ENCODE data around the gene CST3.
"Not testable (repeated sequence)": the region's sequence is repeated elsewhere in the genome, so short reads cannot be mapped to it uniquely, and the experiment has no call there.

Gene CST3

DNA sequence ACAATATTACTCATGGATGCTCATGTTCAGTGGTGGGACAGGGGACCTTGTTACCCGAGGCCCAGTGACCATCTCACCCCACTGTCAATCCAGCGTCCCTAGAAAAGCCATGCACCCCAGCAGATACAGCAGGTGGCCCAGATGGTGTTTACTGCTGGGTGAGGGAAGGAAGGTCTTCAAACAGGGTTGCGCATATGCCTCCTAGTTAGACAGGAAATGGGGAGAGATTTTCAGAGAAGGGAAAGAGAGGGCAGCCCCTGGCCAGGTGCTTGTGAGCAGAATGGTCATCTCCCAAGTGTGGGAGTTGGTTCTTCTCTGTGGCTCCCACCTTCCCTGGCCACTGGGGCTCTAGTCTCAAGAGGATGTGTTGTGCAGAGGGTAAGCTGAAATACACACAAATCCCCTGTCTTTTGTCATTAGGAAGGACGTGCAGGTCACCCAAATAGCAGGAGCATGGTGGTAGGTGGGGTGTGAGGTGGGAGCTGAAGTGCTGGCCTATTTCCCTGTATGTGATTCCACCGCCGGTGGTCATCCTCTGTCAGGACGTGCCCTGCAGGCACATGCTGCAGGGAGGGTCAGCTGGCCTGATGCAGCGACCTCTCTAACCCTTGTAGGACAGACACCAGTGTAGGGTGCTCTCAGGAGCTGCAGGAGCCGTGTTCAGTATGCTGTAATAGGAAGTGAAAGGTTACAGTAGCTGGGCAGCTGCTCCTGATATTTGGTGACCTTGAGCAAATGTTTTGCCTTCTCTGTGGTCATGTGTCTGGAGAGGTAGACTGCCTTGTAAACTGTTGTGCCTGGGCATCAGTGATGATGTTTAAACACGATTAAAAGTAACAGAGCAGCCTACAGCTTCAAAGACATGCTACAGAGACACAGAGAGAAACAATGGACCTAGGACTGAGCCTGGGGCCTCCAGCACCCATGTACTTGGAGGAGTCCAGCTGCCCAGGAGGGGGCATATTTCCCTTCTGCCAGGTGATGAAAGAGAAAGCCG is 3.2 kb upstream of the CST3 start:
- no peak for DNase-seq

DNA sequence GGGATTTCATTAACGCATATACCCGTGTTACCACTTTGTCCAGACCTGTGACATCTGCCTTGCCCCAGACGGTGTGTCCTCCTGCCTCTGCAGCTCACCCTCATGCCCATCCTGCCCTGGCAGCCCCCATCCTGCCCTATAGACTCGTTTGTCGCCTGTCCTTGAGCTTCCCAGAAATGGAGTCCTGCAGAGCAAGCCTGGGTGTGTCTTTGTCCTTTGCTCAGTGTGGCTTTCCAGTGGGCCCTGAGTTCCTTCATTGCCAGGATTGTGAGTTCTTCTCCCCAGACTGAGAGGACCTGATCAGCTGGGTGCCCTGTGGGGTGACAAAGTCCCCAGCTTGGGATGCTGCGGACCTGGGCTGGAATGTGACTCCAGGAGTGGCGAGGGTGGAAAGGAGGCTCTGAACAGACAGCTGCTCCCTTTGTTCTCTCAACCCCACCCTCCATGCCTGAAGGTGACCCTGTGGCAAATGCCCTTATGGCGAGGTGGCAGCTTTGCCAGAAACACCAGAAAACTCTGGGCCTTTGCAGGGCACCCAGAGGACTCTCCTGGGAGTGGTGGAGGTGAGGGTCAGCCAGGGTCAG is 2.4 kb upstream of the CST3 start:
- no peak for DNase-seq

DNA sequence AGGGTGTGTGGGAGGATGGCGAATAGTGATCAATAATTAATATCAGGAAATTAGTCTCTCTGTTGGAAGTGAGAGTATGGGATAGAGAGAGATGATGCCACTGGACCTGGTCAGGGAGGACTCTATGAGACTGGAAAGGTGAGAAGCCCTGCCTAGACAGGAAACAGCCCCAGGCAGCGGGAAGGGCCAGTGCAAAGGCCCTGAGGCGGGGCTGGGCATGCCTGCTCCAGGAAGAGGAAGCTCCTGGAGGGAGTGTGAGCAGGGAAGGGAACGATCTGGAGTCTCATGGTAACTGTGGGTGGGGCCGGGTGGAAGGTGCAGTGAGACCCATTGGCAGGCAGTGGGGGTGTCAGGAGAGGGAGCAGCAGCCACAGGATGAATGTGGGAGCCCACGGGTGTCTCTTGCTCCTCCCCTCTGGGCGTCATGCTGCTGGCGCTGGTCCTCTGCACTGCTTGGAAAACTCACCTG is 1.8 kb upstream of the CST3 start:
- DNase-seq = no peak

DNA sequence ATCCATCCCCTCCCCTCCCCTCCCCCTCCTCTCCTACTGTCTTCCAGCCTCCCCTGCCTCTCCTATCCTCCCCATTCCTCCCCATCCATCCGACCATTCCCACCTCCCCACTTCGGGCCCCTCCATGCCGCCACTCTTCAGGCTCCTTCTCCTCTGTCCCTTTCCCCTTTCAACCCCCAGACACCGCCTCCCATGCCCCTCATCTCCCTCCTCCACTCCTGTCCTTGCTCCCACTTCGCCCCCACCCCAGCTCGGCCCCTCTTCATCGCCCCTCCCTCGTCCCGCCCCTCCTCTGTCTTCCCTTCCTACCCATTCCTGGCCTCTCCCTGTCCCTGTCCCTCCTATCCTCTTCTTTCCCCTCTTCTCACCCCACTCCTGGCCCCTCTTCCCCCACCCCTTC is 554 bp upstream of the CST3 start:
- DNase-seq = no peak

DNA sequence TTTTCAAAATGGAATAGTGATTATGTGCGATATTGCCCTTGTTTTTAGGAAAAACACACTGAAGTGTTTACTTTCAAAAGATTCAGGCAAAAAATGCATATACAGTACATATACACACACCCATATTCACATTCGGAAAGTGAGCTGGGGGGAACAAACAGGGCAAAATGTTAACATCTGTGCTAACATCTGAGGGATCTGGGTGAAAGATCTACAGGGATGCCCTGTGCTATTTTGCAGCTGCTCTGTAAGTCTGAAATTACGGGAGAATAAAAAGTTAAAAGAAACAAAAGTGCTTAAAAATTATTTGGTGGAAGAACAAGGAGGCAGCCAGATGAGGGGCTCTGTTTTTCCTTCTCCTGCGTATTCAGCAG is 860 bp downstream of the CST3 start:
- no peak for DNase-seq

DNA sequence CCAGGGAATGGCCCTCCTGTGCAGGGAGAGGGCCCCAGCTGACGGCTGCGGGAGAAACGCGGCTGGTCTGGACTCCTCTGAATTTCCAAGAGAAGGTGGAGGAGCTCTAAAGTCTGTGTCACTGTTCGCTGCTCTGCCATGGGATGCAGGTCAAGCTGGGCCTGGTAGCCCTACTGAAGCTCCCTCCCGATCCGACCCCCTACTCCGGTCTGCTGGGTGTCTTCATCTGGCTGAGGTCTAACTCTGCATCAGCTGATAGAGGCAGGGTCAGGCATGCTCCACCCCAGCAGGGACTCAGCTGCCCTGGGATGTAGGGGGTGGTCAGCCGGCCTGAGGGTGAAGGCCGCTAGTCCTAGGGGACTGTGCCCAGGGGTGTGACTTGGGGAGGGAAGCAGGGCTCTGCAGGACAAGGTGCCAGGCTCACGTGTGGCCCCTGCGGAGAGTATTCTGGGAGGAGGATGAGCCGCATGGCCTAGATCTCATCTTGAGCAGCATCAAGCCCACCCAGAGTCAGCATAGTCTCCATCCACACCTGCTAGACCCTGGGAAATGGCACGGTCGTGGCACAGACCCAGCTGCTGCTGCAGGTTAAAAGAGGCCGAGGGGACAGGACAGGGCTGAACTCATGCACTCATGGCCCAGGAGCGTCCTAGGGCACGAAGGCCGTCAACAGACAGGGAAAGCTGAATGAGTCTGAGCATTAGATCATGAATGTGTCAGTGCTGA is 1.4 kb downstream of the CST3 start:
- no peak for DNase-seq

DNA sequence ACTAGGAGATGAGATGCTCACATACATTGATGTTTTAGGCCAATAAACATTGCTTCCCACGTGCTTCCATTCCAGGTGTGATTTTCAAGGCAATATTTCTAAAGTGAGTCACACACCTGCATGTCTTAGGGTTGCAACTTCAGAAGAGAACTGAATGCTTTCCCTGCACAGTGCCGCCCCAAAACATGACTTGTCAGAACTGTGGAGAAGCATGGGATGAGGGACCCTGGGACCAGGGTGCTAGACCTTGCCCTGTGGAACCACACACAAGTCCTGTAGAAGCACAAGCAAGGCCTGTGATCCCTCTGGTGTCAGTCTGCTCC is 2.0 kb downstream of the CST3 start:
- DNase-seq = not testable (repeated sequence)

DNA sequence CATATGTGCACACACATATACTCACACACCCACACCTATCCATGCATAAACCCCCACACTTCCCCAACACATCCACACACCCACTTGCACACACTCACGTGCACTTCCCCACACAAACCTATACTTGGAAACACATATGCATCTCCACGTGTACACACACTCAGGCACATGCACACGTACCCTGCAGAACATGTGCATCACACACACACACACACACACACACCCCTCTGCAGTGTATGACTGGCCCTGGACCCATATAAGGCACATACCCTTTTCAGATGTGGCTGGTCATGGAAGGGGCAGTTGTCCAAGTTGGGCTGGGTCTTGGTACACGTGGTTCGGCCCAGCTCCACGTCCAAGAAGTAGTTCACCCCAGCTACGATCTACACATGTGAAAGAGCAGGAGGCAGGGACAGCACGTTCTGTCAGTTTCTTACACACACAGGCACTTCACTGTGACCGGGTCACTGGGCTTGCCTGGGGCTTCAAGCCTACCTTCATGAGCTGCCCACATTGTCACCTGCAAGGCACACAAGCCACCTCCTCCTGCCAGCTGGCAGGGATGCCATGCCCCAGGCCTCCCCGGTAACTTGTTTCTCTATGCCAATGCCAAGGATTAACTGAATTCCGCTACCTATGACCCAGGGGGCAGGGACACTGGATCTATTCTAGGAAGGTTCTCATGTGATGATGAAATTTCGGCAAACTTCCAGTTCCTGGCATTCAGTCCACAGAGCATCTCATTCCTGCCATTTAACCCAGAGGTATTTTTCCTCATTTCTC is 2.6 kb downstream of the CST3 start:
- DNase-seq = no peak

DNA sequence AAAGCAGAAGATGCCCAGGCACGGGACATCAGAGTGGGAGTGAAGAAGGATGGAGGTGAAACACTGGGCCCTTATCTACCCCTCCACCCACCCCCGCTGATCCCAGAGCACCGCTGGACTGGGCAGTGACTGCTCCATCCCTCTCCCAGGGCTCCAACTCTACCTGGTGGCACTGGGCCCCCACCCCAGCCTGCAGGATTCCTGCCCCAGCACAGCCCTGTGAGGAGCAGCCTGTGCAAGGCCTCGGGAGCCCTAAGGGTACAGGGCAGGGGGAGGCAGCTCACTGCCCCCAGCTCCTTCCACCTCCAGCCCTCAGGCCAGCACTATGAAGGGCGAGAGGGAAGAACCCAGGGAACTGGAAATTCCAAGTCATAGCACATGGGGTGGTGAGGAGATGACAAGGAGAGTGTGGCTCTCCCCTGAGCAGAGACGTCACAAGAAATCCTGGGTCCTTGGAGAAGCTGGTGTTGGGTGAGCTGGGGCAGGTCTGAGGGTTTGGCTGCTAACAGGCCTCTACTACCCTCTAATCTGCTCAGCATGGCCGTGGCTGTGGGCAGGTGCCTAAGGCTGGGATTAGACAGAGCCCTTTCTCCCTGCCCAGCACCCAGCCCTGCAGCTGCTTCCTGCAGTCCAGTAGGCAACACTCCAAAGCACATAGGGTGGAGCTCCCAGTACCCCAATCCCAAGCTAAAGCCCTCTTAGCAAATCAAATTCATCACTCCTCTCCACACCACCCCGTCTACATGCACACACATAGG is 3.5 kb downstream of the CST3 start:
- DNase-seq = no peak

DNA sequence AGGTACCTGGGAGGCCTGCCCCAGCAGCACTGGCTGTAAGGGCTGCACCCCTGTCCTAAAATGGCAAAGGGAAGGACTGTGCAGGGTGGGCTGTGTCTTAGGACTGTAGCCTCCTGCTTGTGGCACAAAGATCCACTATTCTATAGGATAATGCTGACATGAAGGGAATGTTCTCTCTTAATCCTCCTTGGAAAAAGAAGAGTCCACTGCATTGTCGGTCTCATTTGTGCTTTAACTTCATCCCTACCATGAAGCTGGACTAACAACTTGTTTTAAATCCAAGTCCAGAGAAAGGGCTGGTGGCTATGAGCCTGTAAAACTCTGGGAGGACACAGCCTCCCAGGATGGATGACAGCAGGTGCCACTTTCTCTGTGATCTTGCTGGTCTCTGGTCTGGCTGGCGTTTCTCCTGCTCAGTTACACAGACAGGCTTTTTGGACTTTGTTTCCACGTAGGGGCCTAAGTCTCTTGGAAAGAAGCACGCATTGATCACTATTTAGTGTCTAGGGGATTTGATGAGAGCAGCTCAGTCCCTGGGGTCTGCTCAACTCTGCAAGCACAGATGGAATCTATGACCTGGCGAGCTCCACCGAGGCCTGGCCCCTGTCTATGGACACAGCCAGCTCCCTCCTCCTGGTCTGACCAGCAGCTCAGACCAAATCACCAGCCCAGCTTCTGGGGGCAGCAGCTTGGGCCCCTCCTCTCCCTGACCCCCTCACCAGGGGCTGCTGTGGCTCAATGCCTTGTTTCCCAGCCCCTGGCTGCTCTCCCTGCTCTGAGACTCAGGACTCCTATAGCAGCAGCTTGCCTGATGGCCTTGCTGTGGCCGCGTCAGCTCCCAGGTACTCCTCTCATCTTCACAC is 4.8 kb downstream of the CST3 start:
- DNase-seq = no peak

DNA sequence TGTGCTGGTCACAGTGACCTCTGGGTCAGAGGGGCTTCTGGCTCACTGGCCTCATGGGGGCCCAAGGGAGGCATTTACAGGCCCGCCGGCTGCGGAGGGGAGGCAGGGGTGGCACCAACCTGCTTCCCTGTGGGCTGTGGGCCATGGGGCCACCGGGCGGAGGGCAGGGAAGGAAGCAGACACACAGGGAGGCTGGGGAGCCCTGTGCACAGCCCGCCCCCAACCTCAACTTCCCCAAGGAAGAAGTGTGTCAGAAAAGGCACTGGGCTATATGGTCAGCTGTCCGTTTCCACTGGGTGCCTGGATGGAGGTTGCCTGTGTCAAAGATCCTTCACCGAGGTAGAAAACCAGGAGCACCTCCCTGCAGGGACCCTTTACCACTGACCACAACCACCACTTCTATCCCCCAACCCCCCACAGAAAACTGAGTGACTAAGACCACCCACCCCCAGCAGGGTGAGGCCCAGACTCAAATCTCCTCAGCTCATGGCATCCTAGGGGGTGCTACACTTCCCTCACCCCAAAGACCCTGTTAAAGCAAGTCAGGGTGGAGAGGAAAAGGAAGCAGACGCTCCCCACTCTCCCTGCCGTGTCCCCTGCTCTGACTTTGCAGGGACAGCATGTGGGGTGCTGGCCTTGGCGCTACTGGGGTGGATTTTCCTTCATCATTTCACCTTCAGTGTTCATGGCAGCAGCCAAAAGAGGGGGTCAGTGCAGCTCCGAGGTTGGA is 5.6 kb downstream of the CST3 start:
- DNase-seq = no peak

DNA sequence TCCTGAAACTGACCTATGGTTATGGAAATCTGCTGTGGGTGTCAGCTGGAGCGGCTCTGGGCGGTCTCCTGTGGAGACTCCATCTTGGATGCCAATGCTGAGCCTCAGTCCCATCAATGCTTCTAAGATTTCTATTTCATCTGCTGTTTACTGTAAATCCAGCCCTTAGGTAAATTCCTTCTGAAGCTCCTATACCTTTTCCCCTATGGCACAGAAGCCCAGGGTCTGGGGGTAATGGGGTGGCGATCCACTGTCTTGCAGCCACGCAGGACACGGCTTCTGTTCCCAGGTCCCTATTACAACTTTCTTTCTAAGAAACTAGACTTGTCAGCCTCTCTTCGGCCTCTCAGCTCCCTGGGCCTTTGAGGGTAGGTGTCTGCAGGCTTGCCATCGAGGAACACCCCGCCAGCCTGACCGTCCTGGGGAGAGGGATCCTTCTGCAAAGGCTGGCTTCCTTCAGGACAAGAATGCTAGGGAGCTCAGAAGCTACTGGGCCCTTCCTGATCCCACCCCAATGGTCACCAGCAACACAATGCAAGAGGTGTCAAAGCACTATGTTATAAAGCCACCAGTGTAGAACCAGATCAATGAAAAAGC is 6.4 kb downstream of the CST3 start:
- no peak for DNase-seq

DNA sequence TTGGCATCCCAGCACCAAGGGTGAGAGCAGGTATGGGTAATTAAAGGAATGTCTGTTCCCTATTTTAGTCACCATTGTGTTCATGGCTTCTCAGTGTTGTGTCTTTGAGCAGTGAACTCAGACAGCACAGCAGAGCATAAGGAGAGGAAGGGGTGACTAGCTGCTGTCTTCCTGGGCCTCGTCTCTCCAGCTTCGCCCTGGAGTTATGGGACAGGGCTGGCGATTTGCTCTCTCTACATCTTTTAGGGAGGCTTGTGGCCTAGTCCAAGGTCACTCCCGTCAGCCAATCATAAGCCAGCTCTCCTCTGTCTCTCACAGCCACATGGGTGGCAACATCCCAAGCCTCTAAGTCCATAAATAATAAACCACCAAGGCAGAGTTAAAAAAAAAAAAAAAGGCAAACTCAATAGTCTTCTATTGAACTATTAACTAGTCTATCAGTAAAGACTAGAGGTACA is 7.3 kb downstream of the CST3 start:
- DNase-seq = no peak

DNA sequence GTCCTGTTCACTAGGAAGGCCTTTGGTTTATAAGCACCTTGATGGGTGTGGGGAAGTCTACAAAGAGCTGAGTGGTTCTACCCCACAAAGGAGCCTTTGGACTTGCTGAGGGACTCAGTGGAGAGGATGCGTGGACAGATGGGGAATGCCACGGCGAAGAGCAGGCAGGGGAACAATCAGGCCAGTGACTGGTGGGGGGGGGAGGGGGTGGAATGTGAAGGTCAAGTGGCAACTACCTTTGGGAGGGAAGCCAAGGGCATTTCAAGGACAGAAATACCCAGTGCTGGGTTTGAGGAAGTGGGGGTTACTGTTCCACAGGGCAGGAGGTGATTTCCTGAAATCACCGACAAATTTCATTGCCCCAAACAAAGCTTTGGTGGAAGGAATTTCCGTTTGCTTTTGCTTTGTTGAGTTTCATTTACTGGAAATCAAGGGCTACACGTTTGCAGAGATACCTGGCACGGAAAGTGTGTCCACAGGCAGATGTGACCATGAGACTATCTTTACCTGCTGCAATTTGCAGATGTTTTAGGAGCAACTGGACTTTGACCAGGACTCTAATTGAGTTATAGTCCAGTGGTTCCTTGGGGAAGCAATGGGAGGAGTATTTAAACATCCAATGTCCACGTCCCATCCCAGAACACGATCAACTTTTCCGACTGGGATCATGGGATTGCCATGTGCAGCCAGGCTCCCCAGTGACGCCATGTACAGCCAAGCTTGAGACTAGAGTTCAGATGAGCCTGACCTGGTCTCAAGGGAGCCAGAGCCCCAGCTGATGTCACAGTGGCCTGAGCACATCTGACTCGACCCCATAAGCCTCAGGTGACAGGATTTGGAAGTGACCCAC is 8.0 kb downstream of the CST3 start:
- no peak for DNase-seq

DNA sequence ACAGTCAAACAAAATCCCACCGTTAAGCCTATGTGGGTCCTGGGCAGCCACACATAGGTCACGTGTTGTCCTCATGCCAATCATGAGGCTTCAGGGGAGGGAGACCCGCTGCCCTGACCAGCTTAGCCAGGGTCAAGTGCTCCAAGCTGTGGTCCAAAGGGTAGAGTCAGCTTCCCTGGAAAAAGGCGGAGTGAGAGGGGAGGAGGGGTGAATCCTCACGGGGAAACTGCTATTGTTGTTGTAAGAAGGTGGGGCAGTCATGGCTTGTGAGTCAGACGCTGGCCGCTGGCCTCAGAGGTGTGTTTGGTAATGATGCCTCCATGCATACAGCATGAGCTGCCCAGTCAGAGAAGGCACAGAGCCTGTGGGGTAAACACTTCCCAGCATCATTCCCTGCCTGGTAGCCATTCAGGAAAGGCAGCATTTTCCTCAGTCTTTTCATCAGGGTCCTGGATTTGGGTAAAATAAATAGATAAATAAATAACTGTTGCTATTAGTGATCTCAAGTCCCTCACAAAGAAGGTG is 8.7 kb downstream of the CST3 start:
- no peak for DNase-seq

DNA sequence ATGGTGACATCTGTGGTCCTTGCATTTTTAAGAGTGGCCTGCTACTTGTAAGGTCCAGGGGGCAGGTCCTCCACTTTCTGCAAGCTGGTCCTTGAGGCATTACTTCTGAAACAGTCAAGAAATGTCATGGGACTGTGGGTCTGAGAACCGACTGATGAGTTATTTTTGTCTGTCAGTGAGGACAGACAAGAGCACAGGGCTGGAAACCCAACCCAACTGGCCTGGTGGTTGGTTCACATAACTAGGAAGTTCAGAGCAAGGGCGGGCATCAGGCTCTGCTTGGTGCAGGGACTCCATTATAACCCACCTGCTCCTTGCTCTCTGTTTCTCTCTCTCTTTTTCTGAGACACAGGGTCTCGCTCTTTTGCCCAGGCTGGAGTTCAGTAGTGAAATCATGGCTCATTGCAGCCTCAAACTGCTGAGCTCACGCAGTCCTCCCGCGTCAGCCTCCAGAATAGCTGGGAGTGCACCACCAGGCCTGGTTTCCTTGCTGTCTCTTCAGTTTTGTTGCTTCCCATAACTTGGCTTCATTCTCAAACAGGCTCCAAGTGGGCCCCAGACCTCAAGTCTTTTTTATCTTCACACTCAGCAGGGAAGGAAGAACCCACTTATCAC is 9.2 kb downstream of the CST3 start:
- no peak for DNase-seq

DNA sequence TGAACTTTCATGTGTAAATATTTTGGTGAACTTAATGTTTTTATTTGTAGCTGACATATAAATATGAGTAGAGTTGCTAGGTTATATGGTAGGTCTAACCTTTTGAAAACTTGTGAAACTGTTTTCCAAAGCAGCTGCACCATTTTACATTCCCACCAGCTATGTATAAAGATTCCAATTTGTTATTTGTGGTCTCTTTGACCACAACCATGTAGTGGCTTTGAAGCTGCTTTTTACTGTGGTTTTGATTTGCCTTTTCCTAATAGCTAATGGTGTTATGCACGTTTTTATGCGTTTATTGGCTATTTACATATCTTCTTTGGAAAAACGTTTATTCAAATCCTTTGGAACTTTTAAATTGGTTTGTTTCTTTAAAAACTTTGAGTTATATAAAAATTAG is 10.3 kb downstream of the CST3 start:
- no peak for DNase-seq

DNA sequence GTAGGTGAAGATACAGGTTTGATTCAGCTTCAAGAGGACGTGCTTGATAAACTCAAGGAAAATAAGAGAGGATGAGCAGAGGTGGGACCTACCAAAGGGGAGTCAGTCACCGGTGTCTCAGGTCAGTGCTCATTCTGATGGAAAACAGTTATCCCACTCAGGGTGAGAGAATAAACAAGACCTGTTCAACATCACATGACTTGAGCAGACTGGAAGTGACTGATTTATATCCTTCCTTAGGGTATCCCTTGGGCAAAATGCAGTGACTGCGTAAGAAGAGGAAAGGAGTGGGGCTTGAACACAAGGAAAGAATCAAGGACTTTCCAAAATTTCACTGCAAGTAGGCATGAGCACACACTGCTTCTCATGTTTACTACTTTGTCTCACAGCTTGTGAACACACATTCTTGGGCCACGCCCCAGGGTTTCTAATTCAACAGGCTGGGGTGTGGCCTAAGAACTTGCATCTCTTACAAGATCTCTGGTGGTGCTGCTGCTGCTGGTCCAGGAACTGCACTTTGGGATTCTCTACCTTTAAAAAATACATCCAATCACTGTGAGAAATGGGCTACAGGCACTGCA is 11.6 kb downstream of the CST3 start:
- no peak for DNase-seq
